ENCODE results near the gene FFAR3. TPM values are rescaled to one million over a fixed set of nuclear protein-coding genes. Genes with fewer than 3 reads are reported as not detected.

Gene FFAR3
- total RNA-seq, 2 donors from 2014 or later = 0.27 TPM; not detected in 1

- intact Hi-C loops (cut with DNase I) = no loop called here
- no peaks in the 10 kb centered on the region for H3K27me3 ChIP-seq
- no peaks in the 10 kb centered on the region for H3K9me3 ChIP-seq
- TF ChIP-seq CTCF (IDR thresholded peaks at IDR 0.05) = no peak
- no peaks in the 10 kb centered on the region for H3K4me1 ChIP-seq
- no peaks in the 10 kb centered on the region for H3K36me3 ChIP-seq
- no peak for DNase-seq
- H3K9ac ChIP-seq (ENCODE audit: low read depth in 2 of 2, low read length in 2 of 2) = no peak overlapping the region
- no peak overlapping the region for H3K4me3 ChIP-seq
- no peak overlapping the region for H3K27ac ChIP-seq
These were observed 26.6 kb upstream of the FFAR3 start for GRCh38 chr19:35331551-35332214.

GRCh38 chr19:35332817-35333216 lies 25.4 kb upstream of the FFAR3 start:
- Histone ChIP-seq H3K4me1 (no peaks in the 10 kb centered on the region), H3K27me3 (no peaks in the 10 kb centered on the region), H3K27ac (no peak overlapping the region), H3K4me3 (no peak overlapping the region), H3K9me3 (no peaks in the 10 kb centered on the region), H3K9ac (ENCODE audit: low read depth in 2 of 2, low read length in 2 of 2) (no peak overlapping the region), H3K36me3 (no peaks in the 10 kb centered on the region)
- DNase-seq = no peak
- intact Hi-C loops (cut with DNase I) = no loop called here
- no peak for TF ChIP-seq CTCF (IDR thresholded peaks at IDR 0.05)

- no peak for DNase-seq
- no peaks in the 10 kb centered on the region for H3K36me3 ChIP-seq
- H3K27me3 ChIP-seq = no peaks in the 10 kb centered on the region
- H3K9me3 ChIP-seq = no peaks in the 10 kb centered on the region
- no peaks in the 10 kb centered on the region for H3K4me1 ChIP-seq
- H3K27ac ChIP-seq = no peak overlapping the region
- no peak for TF ChIP-seq CTCF (IDR thresholded peaks at IDR 0.05)
- intact Hi-C loops (cut with DNase I) = no loop called here
- H3K9ac ChIP-seq (ENCODE audit: low read depth in 2 of 2, low read length in 2 of 2) = no peak overlapping the region
- H3K4me3 ChIP-seq = no peak overlapping the region
These were observed 24.0 kb upstream of the FFAR3 start for GRCh38 chr19:35334144-35334753.

GRCh38 chr19:35336166-35336955 lies 21.9 kb upstream of the FFAR3 start:
- Histone ChIP-seq H3K27ac (no peak overlapping the region), H3K4me3 (no peak overlapping the region), H3K27me3 (no peaks in the 10 kb centered on the region), H3K9ac (ENCODE audit: low read depth in 2 of 2, low read length in 2 of 2) (no peak overlapping the region), H3K9me3 (no peaks in the 10 kb centered on the region), H3K4me1 (no peaks in the 10 kb centered on the region), H3K36me3 (no peaks in the 10 kb centered on the region)
- intact Hi-C loops (cut with DNase I) = no loop called here
- DNase-seq = no peak
- TF ChIP-seq CTCF (IDR thresholded peaks at IDR 0.05) = no peak

GRCh38 chr19:35337097-35337983 lies 20.9 kb upstream of the FFAR3 start:
- Histone ChIP-seq H3K4me3 (no peak overlapping the region), H3K4me1 (no peaks in the 10 kb centered on the region), H3K9ac (ENCODE audit: low read depth in 2 of 2, low read length in 2 of 2) (no peak overlapping the region), H3K27ac (no peak overlapping the region), H3K9me3 (no peaks in the 10 kb centered on the region), H3K27me3 (no peaks in the 10 kb centered on the region), H3K36me3 (no peaks in the 10 kb centered on the region)
- intact Hi-C loops (cut with DNase I) = no loop called here
- DNase-seq = no peak
- TF ChIP-seq CTCF (IDR thresholded peaks at IDR 0.05) = no peak

All from colonic mucosa (tissue), 4 donors.